ENCODE results near the gene NHEJ1.

- TF ChIP-seq CTCF (conservative IDR thresholded peaks at IDR 0.05 in 1 of 2, IDR thresholded peaks at IDR 0.05 in 1 of 2; ENCODE audit: low read depth in 1 of 2, low read length in 2 of 2) (no peak), EZH2 (IDR thresholded peaks at IDR 0.05; ENCODE audit: low read length, missing control alignments) (no peak)
Measured at GRCh38 chr2:219205165-219205538, 44.5 kb upstream of the NHEJ1 start.

Measured in fibroblast of lung (primary cell).